Trophoblast cell (in vitro differentiated cells and primary cell): ENCODE measurements around the gene ADAM19.

Source experiments
- DNase-seq, 2 donors: peaks; one replicate each; pipeline ENCODE4 v3.0.0-alpha.2; 2016
- H2AFZ ChIP-seq: 2 replicates; pipeline ENCODE4 v1.6.1; 2013; ENCODE audit warnings: low read length, moderate library complexity, mild to moderate bottlenecking; ENCODE audit not compliant: insufficient read depth, poor library complexity
- H2AK5ac ChIP-seq: 2 replicates; pipeline ENCODE4 v1.6.1; 2013; ENCODE audit warnings: mild to moderate bottlenecking, low read length
- H2BK120ac ChIP-seq: 2 replicates; pipeline ENCODE4 v1.6.1; 2013; ENCODE audit warnings: low read length, mild to moderate bottlenecking, moderate library complexity; ENCODE audit not compliant: insufficient read depth, poor library complexity
- H2BK12ac ChIP-seq: 2 replicates; pipeline ENCODE4 v1.6.1; 2013; ENCODE audit warnings: mild to moderate bottlenecking, low read length, moderate library complexity
- H2BK5ac ChIP-seq: 2 replicates; pipeline ENCODE4 v1.6.1; 2013; ENCODE audit warnings: low read length, low read depth, moderate library complexity, mild to moderate bottlenecking; ENCODE audit not compliant: poor library complexity
- H3K14ac ChIP-seq: 2 replicates; pipeline ENCODE4 v1.6.1; 2013; ENCODE audit warnings: mild to moderate bottlenecking, low read length
- H3K18ac ChIP-seq: 2 replicates; pipeline ENCODE4 v1.6.1; 2013; ENCODE audit warnings: mild to moderate bottlenecking, low read length
- H3K23ac ChIP-seq: 2 replicates; pipeline ENCODE4 v1.6.1; 2013; ENCODE audit warnings: low read length
- H3K27ac ChIP-seq: 2 replicates; pipeline ENCODE4 v1.5.1; 2013; ENCODE audit warnings: low read depth, mild to moderate bottlenecking, inconsistent platforms, low read length, moderate library complexity
- H3K27me3 ChIP-seq: 2 replicates; pipeline ENCODE4 v1.6.1; 2013; ENCODE audit warnings: inconsistent platforms, mild to moderate bottlenecking, low read length, moderate library complexity; ENCODE audit not compliant: insufficient read depth
- H3K36me3 ChIP-seq, 2 experiments: 1 replicate in 1 of 2; 2 replicates in 1 of 2; pipeline ENCODE4 v1.6.1; 2013; ENCODE audit warnings: low read length in 2 of 2, mild to moderate bottlenecking in 2 of 2, moderate library complexity in 1 of 2; ENCODE audit not compliant: insufficient read depth in 2 of 2, control insufficient read depth in 1 of 2
- H3K4ac ChIP-seq: 2 replicates; pipeline ENCODE4 v1.6.1; 2013; ENCODE audit warnings: low read depth, mild to moderate bottlenecking, low read length, moderate library complexity
- H3K4me1 ChIP-seq, 2 experiments: 1 replicate in 1 of 2; 2 replicates in 1 of 2; pipeline ENCODE4 v1.6.1; 2013; ENCODE audit warnings: low read length in 2 of 2, mild to moderate bottlenecking in 2 of 2, moderate library complexity in 1 of 2; ENCODE audit not compliant: insufficient read depth in 2 of 2, control insufficient read depth in 1 of 2
- H3K4me2 ChIP-seq: 2 replicates; pipeline ENCODE4 v1.6.1; 2013; ENCODE audit warnings: inconsistent platforms, mild to moderate bottlenecking, low read length, moderate library complexity
- H3K4me3 ChIP-seq: 2 replicates; pipeline ENCODE4 v1.5.1; 2013; ENCODE audit warnings: mild to moderate bottlenecking, low read depth, low read length, inconsistent platforms
- H3K79me1 ChIP-seq: one replicate; pipeline ENCODE4 v1.6.1; 2013; ENCODE audit warnings: low read length
- H3K79me2 ChIP-seq: 2 replicates; pipeline ENCODE4 v1.6.1; 2013; ENCODE audit warnings: low read length, mild to moderate bottlenecking; ENCODE audit not compliant: control insufficient read depth, insufficient read depth, poor library complexity
- H3K9ac ChIP-seq: 2 replicates; pipeline ENCODE4 v1.6.1; 2013; ENCODE audit warnings: mild to moderate bottlenecking, low read length
- H3K9me3 ChIP-seq: 2 replicates; pipeline ENCODE4 v1.6.1; 2013; ENCODE audit warnings: low read depth, mild to moderate bottlenecking, control low read depth, inconsistent platforms, low read length; ENCODE audit not compliant: insufficient read depth
- H4K12ac ChIP-seq: 2 replicates; pipeline ENCODE4 v1.6.1; 2013; ENCODE audit warnings: low read depth, mild to moderate bottlenecking, low read length, moderate library complexity
- H4K8ac ChIP-seq: 2 replicates; pipeline ENCODE4 v1.6.1; 2013; ENCODE audit warnings: low read depth, mild to moderate bottlenecking, low read length, moderate library complexity
- H4K91ac ChIP-seq: one replicate; pipeline ENCODE4 v1.6.1; 2013; ENCODE audit warnings: low read depth, mild to moderate bottlenecking, low read length, moderate library complexity
- WGBS: extraction: QIAGEN DNeasy Blood & Tissue Kit; methylation state at CpG from one replicate; pipeline ENCODE4 v1.1.7; 2013; ENCODE audit warnings: missing lambda C conversion rate; ENCODE audit not compliant: insufficient read length, insufficient coverage; ENCODE audit errors: extremely low coverage; 5-methylcytosine and 5-hydroxymethylcytosine counted together

The ADAM19 gene

GRCh38 chr5:157554179-157555036 is 21.2 kb downstream of the ADAM19 start:
- Histone ChIP-seq H2BK12ac (no peak overlapping the region), H3K9ac (no peak overlapping the region), H2AFZ (no peak overlapping the region), H3K9me3 (no peaks in the 10 kb centered on the region), H3K23ac (no peak overlapping the region), H4K91ac (no peak overlapping the region), H3K4me2 (no peak overlapping the region), H3K4me1 (peaks cover 4 to 11% of the 10 kb centered on the region in 2 experiments), H2AK5ac (no peak overlapping the region), H3K4ac (no peak overlapping the region), H2BK120ac (no peak overlapping the region), H3K79me2 (peaks cover 2% of the 10 kb centered on the region), H3K18ac (peak overlapping the region; percentile 27), H4K12ac (no peak overlapping the region), H4K8ac (no peak overlapping the region), H3K36me3 (peaks cover 16 to 41% of the 10 kb centered on the region in 2 experiments), H2BK5ac (no peak overlapping the region), H3K14ac (no peak overlapping the region), H3K79me1 (no peaks in the 10 kb centered on the region), H3K27ac (no peak overlapping the region), H3K27me3 (no peaks in the 10 kb centered on the region), H3K4me3 (no peak overlapping the region)
- WGBS: no CpG with 5 or more reads among the region's 10 CpGs
- DNase-seq: no peak

- Histone ChIP-seq H3K27me3 (no peaks in the 10 kb centered on the region), H3K14ac (no peak overlapping the region), H4K12ac (no peak overlapping the region), H3K79me1 (no peaks in the 10 kb centered on the region), H3K4ac (no peak overlapping the region), H3K27ac (no peak overlapping the region), H2AFZ (no peak overlapping the region), H3K4me3 (no peak overlapping the region), H3K23ac (no peak overlapping the region), H3K79me2 (peaks cover 7% of the 10 kb centered on the region), H2BK120ac (no peak overlapping the region), H4K91ac (no peak overlapping the region), H3K36me3 (peaks cover 19 to 35% of the 10 kb centered on the region in 2 experiments), H3K9me3 (no peaks in the 10 kb centered on the region), H2BK5ac (no peak overlapping the region), H3K9ac (no peak overlapping the region), H2AK5ac (no peak overlapping the region), H2BK12ac (no peak overlapping the region), H3K4me1 (peaks cover 2 to 10% of the 10 kb centered on the region in 2 experiments), H4K8ac (no peak overlapping the region), H3K4me2 (no peak overlapping the region), H3K18ac (no peak overlapping the region)
- DNase-seq: no peak
- WGBS: no CpG with 5 or more reads among the region's 1 CpG
These were observed 22.9 kb downstream of the ADAM19 start for GRCh38 chr5:157552650-157553049.

- no peak overlapping the region for H3K18ac ChIP-seq
These were observed 24.9 kb downstream of the ADAM19 start for GRCh38 chr5:157550663-157551062.

GRCh38 chr5:157549954-157550549 is 25.5 kb downstream of the ADAM19 start:
- no peak overlapping the region for H3K23ac ChIP-seq
- no peak overlapping the region for H4K8ac ChIP-seq
- WGBS: no CpG with 5 or more reads among the region's 5 CpGs
- no peak overlapping the region for H2AK5ac ChIP-seq
- no peak overlapping the region for H3K9ac ChIP-seq
- H3K4ac ChIP-seq: no peak overlapping the region
- no peak overlapping the region for H3K4me3 ChIP-seq
- peaks cover 21 to 38% of the 10 kb centered on the region in 2 experiments for H3K36me3 ChIP-seq
- H3K79me1 ChIP-seq: no peaks in the 10 kb centered on the region
- H3K9me3 ChIP-seq: no peaks in the 10 kb centered on the region
- no peak overlapping the region for H2AFZ ChIP-seq
- peaks cover 3 to 17% of the 10 kb centered on the region in 2 experiments for H3K4me1 ChIP-seq
- no peak overlapping the region for H4K91ac ChIP-seq
- H3K27ac ChIP-seq: no peak overlapping the region
- no peak overlapping the region for H4K12ac ChIP-seq
- H3K18ac ChIP-seq: no peak overlapping the region
- H3K4me2 ChIP-seq: no peak overlapping the region
- no peak overlapping the region for H2BK12ac ChIP-seq
- no peak overlapping the region for H3K14ac ChIP-seq
- peaks cover 12% of the 10 kb centered on the region for H3K79me2 ChIP-seq
- H2BK5ac ChIP-seq: no peak overlapping the region
- H3K27me3 ChIP-seq: no peaks in the 10 kb centered on the region
- no peak overlapping the region for H2BK120ac ChIP-seq
- DNase-seq: no peak

More at GRCh38 chr5:157550663-157551062, 24.9 kb downstream of the ADAM19 start:
- DNase-seq: no peak
- H3K4me2 ChIP-seq: no peak overlapping the region
- no peak overlapping the region for H3K9ac ChIP-seq
- H3K27ac ChIP-seq: no peak overlapping the region
- H2AFZ ChIP-seq: no peak overlapping the region
- no peak overlapping the region for H3K4ac ChIP-seq
- peaks cover 20 to 41% of the 10 kb centered on the region in 2 experiments for H3K36me3 ChIP-seq
- no peak overlapping the region for H3K14ac ChIP-seq
- H3K4me1 ChIP-seq: peaks cover 3 to 18% of the 10 kb centered on the region in 2 experiments
- H3K4me3 ChIP-seq: no peak overlapping the region
- H2BK12ac ChIP-seq: no peak overlapping the region
- no peak overlapping the region for H2BK5ac ChIP-seq
- H4K8ac ChIP-seq: no peak overlapping the region
- H2BK120ac ChIP-seq: no peak overlapping the region
- no peak overlapping the region for H2AK5ac ChIP-seq
- no CpG with 5 or more reads among the region's 4 CpGs for WGBS
- no peak overlapping the region for H3K23ac ChIP-seq
- no peaks in the 10 kb centered on the region for H3K9me3 ChIP-seq
- H3K27me3 ChIP-seq: no peaks in the 10 kb centered on the region
- no peaks in the 10 kb centered on the region for H3K79me1 ChIP-seq
- peaks cover 12% of the 10 kb centered on the region for H3K79me2 ChIP-seq
- no peak overlapping the region for H4K91ac ChIP-seq
- no peak overlapping the region for H4K12ac ChIP-seq
